Activated CD8-positive, alpha-beta memory T cell treated with anti-CD3 and anti-CD28 coated beads for 1 hour (primary cell): Measurements from ENCODE around the gene DKKL1.
A peak's percentile ranks its signal among the peaks of the same experiment; 100 is the strongest.
"Not testable (repeated sequence)": the region's sequence is repeated elsewhere in the genome, so short reads cannot be mapped to it uniquely, and the experiment has no call there.

Experiments used
- DNase-seq, 2 donors: peaks; one replicate each; pipeline ENCODE4 v3.0.0-alpha.2; 2020; ENCODE audit warnings: low read depth in 1 of 2; ENCODE audit errors: extremely low read depth in 1 of 2

The DKKL1 gene

DNA sequence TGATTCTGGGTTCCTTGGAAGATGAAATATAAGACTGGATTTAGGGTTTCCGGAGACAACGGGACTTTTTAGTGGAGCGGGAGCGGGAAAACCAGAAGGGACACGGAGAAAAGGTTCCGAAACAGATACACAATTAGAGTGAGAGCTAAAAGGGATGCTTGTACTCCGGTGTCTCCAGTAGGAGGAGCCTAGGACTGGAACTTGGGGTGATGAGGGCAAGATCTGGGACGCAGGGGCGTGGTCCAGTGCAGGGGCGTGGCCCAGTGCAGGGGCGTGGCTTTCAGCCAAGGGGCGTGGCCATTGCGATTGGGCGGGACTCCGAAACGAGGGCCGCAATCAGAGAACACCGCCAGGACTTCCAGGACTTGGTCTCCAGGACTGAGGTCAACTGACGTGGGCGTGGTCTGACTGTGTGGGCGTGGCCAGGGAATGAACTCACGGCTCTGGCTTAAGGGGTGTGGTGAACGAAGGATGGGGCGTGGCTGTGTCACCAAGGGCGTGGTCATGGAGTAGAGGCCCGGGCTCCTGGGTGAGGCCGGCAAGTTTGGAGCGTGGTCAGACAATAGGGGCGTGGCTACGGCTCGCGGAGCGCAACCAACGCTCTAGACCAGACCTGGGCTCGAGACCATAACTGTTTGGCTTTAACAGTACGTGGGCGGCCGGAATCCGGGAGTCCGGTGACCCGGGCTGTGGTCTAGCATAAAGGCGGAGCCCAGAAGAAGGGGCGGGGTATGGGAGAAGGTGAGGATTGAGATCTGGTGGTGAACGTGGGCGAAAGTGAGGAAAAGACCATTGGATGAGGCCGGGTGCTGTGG, at the start of gene DKKL1:
DKKL1 (plus strand) TSS at position 610 of the 815 bp plus-strand sequence; CDS start at position 732, 122 bp downstream.
- DNase-seq, result peak; percentile 19 to 34

DNA sequence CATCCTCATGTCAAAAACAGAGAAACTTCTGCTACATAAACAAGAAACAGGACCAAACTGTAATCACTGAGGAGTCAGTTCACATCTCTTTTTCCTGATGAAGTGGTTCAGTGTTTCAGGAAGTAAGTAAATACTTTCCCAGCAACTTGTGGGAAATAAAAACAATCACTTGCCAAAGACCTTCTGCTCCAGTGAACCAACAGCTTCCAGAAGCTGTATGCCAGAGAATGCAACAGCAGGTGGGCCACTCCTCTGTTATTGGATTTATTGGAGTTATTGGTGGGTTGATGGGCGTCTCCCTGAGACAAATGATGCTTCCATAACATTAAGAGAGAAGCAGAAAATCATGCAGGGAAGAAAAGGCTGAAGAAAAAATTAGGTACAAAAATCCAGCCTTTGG, 48.6 kb upstream of the DKKL1 start:
- DNase-seq, result no peak

DNA sequence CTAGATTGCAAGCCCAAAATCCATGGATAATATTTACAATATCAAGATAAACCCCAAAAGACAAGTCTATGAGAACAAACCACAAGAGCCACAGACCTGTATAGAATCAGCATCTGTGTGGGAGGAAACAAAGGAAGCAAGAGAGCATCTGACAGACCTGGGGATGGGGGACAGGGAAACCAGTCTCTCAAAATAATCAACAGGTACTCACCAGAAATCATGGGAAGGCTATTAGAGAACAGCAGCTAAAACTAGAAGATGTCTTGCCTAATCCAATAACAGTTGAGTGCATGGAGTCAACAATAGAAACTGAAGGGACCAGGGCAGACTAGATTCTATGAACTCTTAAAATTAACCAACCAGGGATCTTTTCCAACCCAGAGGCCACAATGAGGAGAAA, 47.4 kb upstream of the DKKL1 start:
- DNase-seq, result no peak

DNA sequence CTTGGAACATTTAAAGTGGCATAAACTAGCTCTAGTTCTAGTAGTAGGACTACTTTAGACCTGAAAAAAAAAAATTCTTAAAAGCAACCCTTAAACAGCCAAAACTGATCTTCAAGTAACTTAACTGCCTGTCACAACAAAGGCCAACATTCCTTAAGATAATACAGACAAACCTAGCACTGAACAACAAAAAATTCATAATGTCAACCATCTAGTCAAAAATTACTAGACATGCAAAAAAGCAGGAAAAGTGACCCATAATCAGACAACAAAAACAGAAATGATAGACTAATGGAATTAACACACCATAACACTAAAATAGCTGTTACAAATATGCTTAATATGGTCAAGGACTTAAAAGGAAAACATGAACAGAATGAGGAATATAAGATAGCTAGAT, 45.4 kb upstream of the DKKL1 start:
- no peak for DNase-seq

DNA sequence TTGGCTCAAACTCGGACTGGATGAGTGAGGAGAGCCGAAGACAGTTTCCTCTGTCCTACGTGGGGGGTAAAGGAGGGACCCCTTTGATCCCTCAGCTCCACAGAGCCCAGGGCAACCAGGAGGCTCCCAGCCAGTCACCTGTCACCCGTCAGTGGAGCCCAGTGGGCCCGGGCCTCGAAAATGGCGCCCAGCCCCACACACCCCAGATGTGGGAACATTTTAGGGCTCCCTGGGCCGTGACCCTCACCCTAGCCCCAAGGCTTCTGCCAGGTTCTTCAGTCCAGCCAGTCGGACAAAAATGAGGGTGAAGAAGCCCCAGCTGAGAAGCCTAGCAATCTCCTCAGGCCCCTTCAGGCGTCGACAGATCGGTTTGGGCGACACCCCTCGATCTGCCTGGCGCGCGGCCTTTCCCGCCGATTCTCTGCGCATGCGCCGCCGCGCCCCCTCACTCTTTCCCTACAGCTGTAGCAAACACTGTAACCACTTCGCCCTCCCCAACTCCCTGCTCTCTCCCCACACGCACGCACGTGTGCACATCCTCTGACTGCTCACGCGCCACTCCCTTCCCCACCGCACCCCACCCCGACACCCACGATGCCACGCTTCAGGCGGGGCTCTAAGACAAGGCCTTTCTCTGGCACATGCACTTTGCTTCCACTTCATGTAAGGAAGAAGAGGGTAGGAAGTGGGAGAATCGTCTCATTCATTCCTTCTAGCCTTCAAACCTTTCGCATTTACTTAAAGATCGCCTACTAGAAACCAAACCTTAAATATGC, 38.7 kb upstream of the DKKL1 start, which contains the start of gene SLC6A16:
SLC6A16 (minus strand) TSS at position 391 of the 776 bp plus-strand sequence. CDS start 13,844 bp downstream, outside the sequence.
- no peak for DNase-seq

DNA sequence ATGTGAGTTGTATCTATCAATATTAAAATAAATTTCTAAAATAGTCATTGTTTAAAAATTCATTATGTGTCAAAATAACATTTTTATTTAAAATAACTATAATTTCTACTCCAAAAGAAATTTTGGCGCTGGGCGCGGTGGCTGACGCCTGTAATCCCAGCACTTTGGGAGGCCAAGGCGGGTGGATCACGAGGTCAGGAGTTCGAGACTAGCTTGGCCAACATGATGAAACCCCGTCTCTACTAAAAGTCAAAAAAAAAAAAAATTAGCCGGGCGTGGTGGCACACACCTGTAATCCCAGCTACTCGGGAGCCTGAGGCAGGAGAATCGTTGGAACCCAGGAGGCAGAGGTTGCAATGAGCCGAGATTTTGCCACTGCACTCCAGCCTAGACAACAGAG, 37.9 kb upstream of the DKKL1 start:
- DNase-seq, result not testable (repeated sequence)

DNA sequence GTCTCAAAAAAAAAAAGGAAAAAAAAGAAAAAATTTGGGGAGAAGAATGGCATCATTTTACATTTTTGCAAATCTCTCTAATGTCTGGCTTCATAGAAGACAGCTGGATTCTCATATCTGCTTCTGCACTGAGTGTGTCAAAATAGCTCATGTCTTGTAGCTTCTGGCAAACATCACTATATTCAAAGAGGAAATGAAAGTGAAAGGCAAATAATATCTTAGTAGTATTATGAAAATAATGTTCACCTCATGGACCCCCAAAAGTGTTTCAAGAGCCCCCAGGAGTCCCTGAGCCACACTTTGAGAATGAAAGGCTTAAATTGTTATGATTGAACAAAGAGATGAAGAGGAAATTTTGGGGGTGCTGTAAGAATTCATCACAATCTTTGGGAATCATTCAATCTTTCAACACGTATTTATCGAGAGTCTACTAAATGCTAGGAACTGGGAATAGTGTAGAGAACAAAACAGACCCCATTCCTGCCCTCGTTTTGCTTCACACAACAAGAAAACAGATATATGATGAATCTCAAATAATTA, 37.4 kb upstream of the DKKL1 start:
- DNase-seq, result no peak

DNA sequence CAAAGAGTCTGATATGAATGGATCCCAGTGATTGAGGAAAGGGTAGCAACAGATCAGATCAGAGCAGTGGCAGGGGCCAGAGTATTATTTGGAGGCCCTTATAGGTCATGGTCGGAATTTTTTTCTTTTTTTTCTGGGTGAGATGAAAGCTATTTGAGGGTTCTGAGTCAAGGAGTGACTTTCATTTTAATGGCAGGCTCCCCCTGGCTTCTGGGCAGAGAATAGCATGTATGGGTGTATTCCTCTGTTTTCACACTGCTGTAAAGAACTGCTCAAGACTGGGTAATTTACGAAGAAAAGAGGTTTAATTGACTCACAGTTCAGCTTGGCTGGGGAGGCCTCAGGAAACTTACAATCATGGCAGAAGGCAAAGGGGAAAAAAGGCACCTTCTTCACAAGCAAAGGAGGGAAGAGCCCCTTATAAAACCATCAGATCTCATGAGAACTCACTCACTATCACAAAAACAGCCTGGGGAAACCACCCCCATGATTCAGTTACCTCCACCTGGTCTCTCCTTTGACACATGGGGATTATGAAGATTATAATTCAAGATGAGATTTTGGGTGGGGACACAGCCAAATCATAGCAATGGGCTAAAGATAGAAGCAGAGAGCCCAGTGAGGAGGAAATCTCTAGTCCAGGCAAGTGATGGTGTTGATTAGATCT, 35.7 kb upstream of the DKKL1 start:
- peak in 1 of 2 donors; percentile 32 for DNase-seq

DNA sequence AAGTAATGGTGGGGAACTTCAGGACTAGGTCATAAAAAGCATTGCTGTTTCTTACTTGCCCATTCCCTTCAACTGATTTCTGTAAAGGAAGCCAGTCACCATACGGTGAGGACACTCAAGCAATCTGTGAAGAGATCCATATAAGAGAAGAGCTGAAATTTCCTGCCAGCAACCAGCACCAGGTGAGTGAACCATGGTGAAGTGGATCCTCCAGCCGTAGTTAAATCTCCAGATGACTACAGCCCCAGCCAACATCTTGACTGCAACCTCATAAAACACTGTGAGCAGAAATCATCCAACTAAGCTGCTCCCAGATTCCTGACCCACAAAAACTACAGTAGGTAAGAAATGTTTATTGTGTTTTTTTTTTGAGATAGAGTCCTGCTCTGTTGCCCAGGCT, 34.9 kb upstream of the DKKL1 start:
- no peak for DNase-seq

DNA sequence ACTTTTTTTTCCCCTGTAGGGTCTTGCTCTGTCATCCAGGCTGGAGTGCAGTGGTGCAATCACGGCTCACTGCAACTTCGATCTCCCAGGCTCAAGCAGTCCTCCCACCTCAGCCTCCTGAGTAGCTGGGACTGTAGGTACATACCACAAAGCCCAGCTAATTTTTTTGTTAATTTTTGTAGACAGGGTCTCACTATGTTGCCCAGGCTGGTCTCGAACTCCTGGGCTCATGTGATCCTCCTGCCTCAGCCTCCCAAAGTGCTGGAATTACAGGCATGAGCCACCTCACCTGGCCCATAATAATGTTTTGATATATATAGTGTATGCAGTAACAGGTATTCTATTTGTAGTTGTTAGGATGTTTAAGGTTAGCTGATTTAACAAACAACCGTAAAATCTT, 32.5 kb upstream of the DKKL1 start:
- not testable (repeated sequence) for DNase-seq

DNA sequence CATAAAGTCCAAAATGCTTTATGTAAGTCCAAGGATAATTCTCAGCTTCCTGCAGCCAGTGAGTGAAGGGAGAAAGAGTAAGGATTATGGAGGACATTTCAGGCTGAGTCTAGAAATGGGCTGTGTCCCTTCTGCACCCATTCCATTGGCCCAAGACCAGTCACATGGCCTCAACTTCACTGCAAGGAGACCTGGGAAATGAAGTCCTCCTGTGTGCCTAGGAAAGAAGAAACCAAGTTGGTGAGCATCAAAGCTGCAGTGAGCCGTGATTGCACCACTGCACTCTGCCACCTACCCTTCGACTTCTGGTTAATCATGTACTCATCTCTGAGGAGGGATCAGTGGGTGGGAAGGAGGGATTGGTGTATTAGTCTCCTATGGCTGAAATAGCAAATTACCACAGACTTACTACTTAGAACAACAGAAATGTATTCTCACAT, 32.0 kb upstream of the DKKL1 start:
- DNase-seq, result peak in 1 of 2 donors; percentile 25

DNA sequence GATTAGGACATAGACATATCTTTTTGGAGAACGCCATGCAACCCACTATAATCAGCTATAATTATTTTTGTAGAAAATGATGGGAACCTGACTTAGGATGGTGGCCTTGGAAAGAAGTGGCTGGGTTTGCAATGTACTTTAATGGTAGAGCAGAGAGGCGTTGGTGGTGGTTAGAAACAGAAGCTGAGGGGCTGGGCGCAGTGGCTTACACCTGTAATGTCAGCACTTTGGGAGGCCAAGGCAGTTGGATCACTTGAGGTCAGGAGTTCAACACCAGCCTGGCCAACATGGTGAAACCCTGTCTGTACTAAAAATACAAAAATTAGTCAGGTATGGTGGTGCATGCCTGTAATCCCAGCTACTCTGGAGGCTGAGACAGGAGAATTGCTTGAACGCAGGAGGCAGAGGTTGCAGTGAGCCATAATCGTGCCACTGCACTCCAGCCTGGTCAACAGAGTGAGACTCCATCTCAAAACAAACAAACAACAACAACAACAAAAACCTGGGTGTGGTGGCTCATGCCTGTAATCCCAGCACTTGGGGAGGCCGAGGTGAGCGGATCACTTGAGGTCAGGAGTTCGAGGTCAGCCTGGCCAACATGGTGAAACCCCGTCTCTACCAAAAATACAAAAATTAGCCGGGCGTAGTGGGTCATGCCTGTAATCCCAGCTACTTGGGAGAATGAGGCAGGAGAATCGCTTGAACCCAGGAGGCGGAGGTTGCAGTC, 30.8 kb upstream of the DKKL1 start:
- not testable (repeated sequence) for DNase-seq

DNA sequence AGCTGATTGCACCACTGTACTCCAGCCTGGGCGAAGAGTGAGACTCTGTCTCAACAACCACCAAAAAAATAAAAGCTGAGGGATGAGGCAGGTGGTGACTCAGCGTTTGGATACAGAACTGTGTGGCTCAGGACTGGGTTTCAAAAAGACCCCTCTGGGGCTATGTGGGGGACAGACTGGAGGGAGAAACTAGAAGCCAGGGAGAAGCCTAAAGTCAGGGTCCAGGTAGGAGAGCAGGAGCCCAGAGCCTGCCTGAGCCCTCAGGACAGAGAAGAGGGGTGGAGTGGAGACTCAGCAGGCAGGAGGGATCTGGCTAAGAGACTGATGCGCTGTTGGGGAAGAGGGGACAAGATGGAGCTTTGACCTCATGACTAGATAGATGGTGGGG, 30.3 kb upstream of the DKKL1 start:
- no peak for DNase-seq

DNA sequence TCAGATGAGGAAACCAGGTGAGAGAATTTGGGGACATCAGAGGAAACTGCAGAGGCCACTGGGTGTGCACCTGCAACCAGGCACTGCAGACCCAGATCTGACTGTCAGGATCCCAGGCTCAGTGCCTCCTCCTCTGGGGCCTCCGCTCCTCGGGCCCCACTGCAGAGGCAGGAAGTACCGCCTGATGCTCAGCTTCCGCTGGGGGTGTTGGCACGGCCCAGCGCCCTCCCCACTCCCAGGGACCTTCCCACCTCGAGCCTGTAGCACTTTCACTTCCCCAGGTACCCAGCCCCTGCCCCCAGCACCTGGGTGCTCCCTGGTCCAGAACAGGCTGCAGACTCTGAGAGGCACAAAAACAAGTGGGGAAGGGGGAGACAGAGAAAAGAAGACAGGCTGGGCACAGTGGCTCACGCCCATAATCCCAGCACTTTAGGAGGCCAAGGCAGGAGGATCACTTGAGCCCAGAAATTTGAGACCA, 29.8 kb upstream of the DKKL1 start:
- peak; percentile 13 to 51 for DNase-seq

DNA sequence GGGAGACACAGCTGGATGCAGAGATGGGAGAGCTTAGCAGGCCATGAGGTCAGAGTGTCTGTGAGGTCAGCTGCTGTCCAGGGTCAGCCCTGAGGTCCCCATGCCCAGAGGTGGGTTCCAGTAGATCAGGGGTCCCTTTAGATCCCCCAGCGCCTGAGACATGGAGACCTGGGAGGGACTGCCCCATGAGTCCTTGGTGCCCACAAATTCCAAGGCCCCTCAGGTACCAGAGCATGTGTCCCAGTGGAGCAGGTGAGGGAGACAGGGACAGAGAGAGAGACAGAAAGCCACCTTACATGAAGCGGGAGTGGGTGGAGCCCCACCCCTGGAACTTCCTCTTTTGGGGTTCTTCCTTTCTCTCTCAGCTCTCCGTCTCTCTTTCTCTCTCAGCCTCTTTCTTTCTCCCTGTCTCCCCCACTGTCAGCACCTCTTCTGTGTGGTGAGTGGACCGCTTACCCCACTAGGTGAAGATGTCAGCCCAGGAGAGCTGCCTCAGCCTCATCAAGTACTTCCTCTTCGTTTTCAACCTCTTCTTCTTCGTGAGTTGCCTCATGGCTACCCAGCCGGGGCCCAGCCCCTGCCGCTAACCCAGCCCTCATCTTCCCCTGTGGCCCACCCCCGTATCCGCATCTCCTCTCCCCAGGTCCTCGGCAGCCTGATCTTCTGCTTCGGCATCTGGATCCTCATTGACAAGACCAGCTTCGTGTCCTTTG, 28.4 kb upstream of the DKKL1 start, which contains the start of gene CD37:
CD37 (plus strand) TSS at position 336 of the 713 bp plus-strand sequence; CDS start at position 471, 135 bp downstream.
- peak in 1 of 2 donors; percentile 45 for DNase-seq

DNA sequence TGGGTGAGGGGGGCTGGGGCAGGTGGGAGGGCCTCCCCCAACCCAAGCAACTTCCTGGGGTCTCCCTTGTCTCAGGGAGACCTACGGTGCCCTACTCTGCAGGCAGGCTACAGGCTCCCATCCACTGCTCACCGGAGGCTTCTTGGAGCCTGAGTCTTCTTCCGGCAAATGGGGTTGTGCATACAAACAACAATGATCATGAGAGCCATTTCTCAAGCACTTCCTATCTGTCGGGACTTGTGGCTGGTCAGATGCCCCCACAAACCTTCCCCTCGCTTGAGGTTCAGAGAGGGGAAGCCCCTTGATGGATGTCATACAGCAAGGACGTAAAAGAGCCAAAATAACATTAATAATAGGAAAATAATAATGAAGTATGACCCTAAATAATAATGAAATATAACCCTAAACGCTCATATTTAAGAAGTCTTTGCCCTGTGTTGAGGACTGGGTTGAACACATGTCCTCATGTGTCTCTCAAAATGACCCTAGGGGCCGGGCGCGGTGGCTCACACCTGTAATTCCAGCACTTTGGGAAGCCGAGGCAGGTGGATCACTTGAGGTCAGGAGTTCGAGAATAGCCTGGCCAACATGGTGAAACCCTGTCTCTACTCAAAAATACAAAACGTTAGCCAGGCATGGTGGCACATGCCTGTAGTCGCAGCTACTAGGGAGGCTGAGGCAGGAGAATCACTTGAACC, 27.7 kb upstream of the DKKL1 start:
- DNase-seq, result no peak

DNA sequence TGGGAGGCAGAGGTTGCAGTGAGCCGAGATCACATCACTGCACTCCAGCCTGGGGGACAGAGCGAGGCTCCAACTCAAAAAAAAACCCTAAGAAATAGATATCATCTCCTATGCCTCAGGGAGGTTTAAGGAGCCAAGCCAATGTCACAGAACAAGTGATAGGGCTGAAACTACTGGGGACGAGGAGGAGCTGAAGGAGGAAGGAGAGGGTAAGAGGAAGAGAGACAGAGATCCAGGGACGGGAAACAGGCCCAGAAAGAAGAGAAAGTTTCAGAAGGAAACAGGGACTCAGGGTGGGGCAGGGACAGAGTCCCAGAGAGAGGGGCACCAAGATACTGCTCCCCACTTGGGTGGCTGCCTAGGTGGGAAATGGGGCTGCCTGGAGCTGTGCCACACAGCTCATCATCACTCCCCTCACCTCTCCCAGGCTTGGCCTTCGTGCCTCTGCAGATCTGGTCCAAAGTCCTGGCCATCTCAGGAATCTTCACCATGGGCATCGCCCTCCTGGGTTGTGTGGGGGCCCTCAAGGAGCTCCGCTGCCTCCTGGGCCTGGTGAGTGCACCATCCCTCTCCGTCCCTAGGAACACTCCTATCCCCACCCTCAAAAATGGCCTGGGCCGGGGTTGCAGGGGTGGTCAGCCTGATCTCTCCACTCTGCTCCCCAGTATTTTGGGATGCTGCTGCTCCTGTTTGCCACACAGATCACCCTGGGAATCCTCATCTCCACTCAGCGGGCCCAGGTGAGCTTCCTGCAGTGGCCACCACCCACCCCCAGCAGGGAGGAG, 27.0 kb upstream of the DKKL1 start:
- DNase-seq, result no peak
